Muscle of arm (tissue), 12 donors: Measurements from ENCODE around the gene SLC35F1. TPM values are rescaled to one million over a fixed set of nuclear protein-coding genes. Genes with fewer than 3 reads are reported as not detected.

Experiments used
- DNase-seq: peaks from one replicate; pipeline ENCODE4 v3.0.0-alpha.2; 2013
- polyA plus RNA-seq, 12 donors: library from polyadenylated mRNA; unstranded; fragments of 120-200 nt; gene quantifications; one replicate each; pipeline ENCODE4 v1.2.1, GENCODE V29; 2013; ENCODE audit not compliant: insufficient read length in 12 of 12

SLC35F1 gene
- polyA plus RNA-seq, 12 donors, result 1.3 to 6.0 (median 2.4) TPM; not detected in 1

GRCh38 chr6:118306392-118307238, 399.6 kb downstream of the SLC35F1 start:
- DNase-seq, result no peak

DNA sequence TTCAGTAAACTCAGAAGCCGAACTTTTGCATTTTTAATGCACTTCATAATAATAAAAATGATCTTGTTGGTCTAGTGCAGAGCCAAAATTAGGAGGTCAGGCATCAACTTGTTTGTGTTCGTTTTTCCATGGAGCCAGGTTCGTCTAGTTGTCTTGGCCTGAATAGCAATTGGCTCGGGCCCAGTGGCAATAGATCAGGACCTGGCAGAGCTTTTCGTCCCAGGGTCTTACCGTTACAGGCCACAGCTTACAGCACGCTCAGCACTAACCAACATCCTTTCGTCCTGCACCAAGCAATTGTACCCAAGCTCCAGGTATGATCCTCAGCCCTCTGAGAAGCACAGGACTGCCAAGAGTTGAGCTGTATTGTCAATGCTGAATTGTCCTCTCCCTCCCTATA, 400.5 kb downstream of the SLC35F1 start:
- DNase-seq, result no peak

DNA sequence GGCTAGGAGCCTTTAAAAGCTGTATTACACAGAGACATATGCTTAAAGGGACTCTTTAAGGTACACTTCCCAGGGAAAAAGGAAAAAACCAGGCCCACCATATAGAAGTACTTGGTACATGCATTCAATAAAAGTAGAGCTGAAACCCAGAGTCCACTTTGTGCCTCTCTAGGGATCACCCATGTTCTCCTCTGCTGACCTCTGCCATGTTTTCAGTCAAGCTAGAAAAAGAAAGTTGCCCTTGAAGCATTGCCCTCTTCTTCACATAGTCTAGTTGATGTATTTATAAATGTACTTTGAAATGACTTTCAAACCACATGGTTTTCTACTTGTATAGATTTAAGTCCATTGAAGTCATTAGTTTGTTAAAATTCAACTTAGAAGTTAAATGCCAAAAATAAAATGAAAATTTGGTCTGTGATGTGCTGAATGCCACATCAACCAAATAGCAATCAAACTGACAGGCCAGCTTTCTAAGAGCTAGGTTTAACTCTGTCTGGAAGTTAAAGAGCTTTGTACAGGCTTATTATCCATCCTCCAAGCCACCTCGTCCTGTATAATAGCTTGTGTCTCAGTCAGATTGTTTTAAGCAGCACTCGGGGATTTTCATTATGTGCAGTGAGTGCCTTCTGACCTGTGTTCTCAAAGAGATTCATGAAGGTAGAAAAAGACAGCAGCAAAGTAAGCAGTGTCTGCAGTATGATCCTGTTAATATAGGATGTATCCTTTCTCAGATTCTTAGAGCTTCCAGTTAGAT, 402.5 kb downstream of the SLC35F1 start:
- no peak for DNase-seq

- DNase-seq, result no peak
These were observed 406.1 kb downstream of the SLC35F1 start for GRCh38 chr6:118313208-118313607.

- DNase-seq, result no peak
These were observed 406.7 kb downstream of the SLC35F1 start for GRCh38 chr6:118313762-118314161.

GRCh38 chr6:118316796-118317384, 409.8 kb downstream of the SLC35F1 start:
- DNase-seq, result no peak

DNA sequence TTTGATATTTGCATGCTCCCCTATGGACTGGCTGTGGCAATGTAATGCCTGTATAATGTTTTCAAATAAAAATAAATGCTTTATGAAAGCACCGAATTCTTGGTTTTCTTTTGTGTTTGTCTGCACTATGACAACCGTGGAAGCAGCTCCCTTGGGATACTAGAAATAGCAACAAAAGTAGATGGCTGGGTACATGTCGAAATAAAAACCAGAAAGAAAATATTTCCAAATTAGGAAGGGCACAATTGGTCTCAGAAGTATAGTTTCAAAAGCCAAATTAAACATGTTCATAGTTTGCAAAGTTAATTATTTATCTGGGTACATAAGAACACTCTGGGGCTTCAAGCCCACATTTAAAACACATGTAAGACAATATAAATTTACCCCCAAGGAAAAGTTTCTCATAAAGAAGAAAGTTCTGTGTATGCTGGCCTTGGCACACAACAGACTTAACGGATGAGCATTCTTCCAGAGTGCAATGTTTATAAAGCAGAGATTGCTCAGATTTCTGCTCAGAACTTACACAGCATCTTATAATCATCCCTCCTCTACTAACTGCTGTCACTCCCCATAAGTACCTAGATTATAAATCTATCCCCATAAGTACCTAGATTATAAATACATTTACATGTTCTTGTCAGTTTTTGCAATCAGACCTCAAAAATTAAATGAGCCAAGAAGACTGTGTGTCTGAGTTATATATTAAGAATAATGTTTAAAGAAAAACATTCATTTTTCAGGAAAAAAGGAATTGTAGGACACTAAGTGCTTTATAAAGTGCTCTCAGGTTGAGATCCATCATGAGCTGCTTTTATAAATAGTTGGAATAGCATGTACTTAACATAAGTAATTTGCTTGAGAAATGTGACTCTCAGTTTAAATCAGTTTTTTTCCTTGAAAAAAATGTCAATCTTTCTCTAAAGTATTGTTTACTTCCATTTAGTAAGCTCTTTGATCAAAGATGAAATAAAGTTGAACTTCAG, 410.8 kb downstream of the SLC35F1 start:
- DNase-seq, result peak; percentile 19

- DNase-seq, result no peak
These were observed 411.6 kb downstream of the SLC35F1 start for GRCh38 chr6:118318648-118319047.

DNA sequence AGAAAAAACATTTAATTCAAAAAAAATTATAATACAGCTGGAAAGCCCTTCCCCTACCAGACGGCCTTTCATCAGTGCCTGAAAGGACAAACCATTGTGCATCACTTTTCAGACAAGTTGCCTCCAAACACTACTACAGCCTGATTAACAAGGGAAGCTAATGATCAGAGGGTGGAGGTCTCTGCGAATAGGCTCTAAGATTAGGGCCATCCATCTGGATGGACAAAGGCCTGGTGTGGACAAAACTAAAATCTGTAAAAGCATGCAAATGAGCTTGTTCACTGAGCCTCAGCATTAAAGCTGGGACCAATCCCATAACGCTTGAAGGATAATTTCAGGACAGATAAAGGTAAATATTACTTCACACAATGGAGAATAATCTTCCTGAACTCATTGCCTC, 412.4 kb downstream of the SLC35F1 start:
- DNase-seq, result no peak

GRCh38 chr6:118319894-118320649, 413.0 kb downstream of the SLC35F1 start:
- DNase-seq, result no peak

DNA sequence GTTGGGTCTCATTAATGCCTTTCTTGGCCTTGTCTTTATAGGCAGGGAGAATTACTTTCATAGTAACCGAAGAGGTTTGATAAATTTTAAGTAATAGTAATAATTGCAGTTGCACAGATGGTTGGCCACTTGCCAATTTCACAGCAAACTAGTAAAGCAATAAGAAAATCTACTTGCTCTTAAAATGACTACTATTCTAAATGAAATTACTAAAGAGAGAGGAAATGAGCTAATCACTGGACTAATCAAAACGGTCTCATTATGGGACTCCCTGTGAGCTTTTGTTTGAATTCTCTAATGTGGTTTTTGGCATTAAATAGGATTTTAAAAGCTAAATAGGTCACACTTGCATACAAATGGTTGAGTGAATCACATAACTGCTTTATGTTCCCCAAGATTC, 413.6 kb downstream of the SLC35F1 start:
- DNase-seq, result peak; percentile 15

DNA sequence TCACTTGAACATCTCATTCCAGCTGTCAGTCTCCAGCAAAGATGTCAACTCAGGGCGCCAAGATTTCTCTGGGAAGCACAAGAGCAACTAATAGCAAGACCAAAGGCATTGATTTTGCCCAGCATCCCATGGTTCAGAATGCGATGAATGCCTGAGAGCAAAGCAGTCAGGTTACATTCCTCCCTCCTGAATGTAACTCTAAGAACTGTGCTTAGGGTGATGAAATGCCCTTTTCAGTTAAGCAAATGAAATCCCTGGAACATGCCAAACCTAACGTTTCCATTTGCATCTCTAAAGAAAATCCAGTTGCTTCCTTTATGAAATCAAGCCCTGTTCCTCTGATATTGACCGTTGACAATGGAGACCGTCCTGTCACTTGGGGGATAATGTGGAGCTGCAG, 417.1 kb downstream of the SLC35F1 start:
- no peak for DNase-seq

GRCh38 chr6:118325220-118325860, 418.3 kb downstream of the SLC35F1 start:
- no peak for DNase-seq

DNA sequence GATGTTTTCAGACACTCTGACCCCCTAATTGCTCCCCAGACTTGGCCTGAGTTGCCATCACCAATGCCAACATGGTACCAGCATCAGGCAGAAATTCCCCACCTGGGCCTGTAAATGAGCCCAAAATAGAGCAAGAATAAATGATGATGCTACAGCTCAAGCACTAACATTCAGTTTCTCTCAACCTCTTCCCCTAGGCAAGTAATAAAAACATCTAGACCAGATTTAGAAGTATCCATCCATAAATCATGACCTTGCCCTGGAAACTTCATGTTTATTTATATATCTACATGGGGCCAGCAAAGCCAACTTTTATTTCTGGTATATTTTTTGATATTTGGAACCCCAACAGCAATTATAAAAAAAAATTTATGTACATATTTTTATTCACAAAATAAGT, 419.6 kb downstream of the SLC35F1 start:
- DNase-seq, result no peak

GRCh38 chr6:118327237-118327636, 420.2 kb downstream of the SLC35F1 start:
- DNase-seq, result no peak

DNA sequence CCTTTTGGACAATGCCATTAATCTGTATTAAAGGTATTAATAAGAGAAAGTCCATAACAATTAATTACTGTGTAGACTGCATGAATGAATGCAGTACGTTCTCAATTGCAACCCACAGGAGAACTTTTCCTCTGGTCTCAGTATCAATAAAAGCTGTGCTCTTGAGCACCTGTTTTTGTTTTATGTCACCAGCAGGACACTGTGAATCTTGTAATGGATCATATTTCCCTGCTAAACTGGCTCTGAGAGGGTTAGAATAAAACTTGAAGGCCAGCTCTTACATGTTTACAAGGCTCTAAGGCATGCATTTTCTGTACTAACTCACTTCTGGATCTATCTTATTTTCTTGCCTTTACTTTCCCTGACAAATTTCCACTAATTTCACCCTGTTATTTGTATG, 426.7 kb downstream of the SLC35F1 start:
- DNase-seq, result no peak

DNA sequence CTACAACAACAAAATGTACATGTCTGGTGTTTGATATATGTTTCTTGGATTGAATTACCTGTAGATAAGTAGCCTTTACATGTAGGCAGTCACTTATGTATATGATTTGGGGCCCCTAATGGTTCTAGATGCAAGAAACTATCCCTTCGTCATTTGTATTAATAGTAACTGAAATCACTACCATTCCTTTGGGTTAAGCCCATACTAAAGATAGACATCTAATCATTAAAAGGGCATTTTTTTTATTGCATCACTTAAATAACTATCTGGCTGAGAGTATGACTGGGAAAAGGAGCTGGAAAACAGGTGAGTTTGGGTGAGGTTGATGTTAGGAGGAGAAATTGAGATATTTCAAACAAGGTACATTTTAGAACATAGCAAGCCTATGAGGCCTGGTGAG, 427.6 kb downstream of the SLC35F1 start:
- DNase-seq, result no peak

DNA sequence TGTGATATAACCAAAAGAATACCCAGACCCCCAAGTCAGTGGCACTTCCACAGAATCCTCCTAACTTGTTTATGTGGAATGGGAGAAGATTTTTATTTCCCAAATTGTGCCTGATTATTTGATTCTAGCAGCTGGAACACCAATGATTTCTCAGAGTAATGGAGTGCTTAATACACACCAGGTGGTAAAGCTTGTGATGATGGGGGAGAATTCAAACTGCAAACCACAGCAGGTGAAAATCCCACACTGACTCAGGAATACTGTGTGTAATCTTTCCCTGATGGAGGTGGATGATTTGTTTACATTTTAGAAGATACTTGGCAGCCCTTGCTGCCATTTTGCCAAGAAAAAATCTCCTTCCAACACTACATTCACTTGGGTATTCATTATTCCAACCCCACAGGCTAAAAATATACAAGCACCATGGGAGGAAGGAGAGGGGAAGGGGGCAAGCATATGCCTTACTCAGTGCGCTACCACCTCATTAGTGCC, 428.3 kb downstream of the SLC35F1 start:
- peak; percentile 7 for DNase-seq

DNA sequence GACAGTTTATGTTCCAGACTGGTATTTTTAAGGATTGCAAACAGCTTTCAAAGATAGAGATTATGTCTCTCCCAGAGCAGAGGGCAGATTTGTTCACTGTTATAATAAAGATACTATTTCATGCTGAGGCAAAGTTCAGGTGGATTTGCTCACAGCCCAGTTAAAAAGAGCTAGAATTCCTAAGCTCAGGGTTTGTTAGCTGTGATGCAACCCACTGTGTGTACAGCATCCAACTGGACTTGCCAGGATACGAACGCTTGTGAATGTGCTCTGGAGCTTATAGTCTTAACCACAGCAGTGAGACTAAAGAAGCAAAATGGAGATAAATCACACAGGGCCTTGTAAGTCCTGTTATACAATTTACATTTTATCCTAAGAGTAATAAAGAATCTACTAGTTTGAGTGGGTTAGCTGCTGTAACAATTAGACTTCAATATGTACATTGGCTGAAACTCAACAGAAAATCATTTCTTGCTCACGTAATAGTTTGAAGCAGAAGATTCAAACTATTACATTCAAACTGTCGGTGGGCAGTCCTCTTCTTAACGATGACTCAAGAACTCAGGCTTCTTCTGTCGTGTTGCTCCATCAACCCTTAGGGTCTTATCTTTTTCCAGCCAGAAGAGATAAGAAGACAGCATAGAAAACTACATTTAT, 437.1 kb downstream of the SLC35F1 start:
- DNase-seq, result no peak
